Activated CD8-positive, alpha-beta memory T cell treated with anti-CD3 and anti-CD28 coated beads for 48 hours (primary cell): Measurements from ENCODE around the gene ARFIP1.

Experiments used
- DNase-seq, 3 experiments: peaks; one replicate each; pipeline ENCODE4 v3.0.0-alpha.2; 2020; ENCODE audit warnings: low read depth in 2 of 3, low spot score in 2 of 3

Gene ARFIP1

GRCh38 chr4:152960082-152960481, 180.3 kb downstream of the ARFIP1 start:
- DNase-seq, result no peak

- DNase-seq, result no peak
Observed at GRCh38 chr4:152961014-152961772, 181.4 kb downstream of the ARFIP1 start.

GRCh38 chr4:152961773-152962115, 182.0 kb downstream of the ARFIP1 start:
- DNase-seq, result no peak
